Psoas muscle (tissue), 8 donors: ENCODE measurements around the gene FBXL7. TPM values are rescaled to one million over a fixed set of nuclear protein-coding genes. Genes with fewer than 3 reads are reported as not detected.

Experiments
- ATAC-seq, 4 donors: fragments of 200-7000 bp; cut with Tn5 transposase; one replicate each; pipeline ENCODE4 v1.9.1; 2020; ENCODE audit warnings: moderate library complexity in 3 of 4, mild to moderate bottlenecking in 2 of 4
- DNase-seq, 2 donors: peaks; one replicate each; pipeline ENCODE4 v3.0.0-alpha.2; 2020
- H3K27ac ChIP-seq: fragments of 200-600 bp; one replicate; pipeline ENCODE4 v1.8.0; 2022
- H3K27me3 ChIP-seq, 3 donors: fragments of 200-600 bp in 1 of 3; one replicate each; pipeline versions ENCODE4 v1.6.1 to v1.8.0; 2013 to 2022; ENCODE audit warnings: low read length in 2 of 3, mild to moderate bottlenecking in 2 of 3, moderate library complexity in 1 of 3; ENCODE audit not compliant: insufficient read depth in 3 of 3
- H3K36me3 ChIP-seq, 2 donors: fragments of 200-600 bp in 1 of 2; one replicate each; pipeline versions ENCODE4 v1.6.1 to v1.8.0; 2013 to 2022; ENCODE audit warnings: low read depth in 1 of 2, mild to moderate bottlenecking in 1 of 2, moderate library complexity in 1 of 2; ENCODE audit not compliant: insufficient read depth in 1 of 2
- H3K4me1 ChIP-seq: fragments of 200-600 bp; one replicate; pipeline ENCODE4 v1.8.0; 2022
- H3K4me3 ChIP-seq: fragments of 200-600 bp; one replicate; pipeline ENCODE4 v1.8.0; 2022; ENCODE audit warnings: mild to moderate bottlenecking
- H3K9me3 ChIP-seq: fragments of 200-600 bp; one replicate; pipeline ENCODE4 v1.8.0; 2022
- CTCF ChIP-seq: fragments of 200-600 bp; IDR thresholded peaks from one replicate; pipeline ENCODE4 v1.8.0; 2022; ENCODE audit warnings: antibody characterized with exemption
- WGBS, 3 donors: extraction: QIAGEN DNeasy Blood & Tissue Kit; methylation state at CpG; one replicate each; pipeline versions ENCODE4 v1.1.6 to v1.1.7; 2013; 5-methylcytosine and 5-hydroxymethylcytosine counted together
- intact Hi-C, 2 donors: fragments of 100-400 bp; cut with DNase I; formaldehyde crosslinking; loops; one replicate each; pipeline versions ENCODE4 v1.11.0 to v1.14.2; 2022
- polyA plus RNA-seq, 3 donors: library from polyadenylated mRNA; stranded (reverse); fragments of 200-250 nt; gene quantifications; one replicate each; pipeline ENCODE4 v1.2.3, GENCODE V29; 2013
- total RNA-seq, 4 donors: library from RNA; stranded (reverse); fragmentation: NEBNext Ultra II Directional in 2 of 4; extraction: Animal tissue kit (Norgen Biotek cat#: 25700) in 2 of 4; gene quantifications; one replicate each; pipeline versions ENCODE4 v1.2.1 to v1.2.4, GENCODE V29; 2021 to 2023
- donor health status: healthy with polysubstance abuse.
- donor health status: DM: no; HTN: no; CAD: no; lungs with moderate emphysema.
- donor health status: Bipolar disorder and iron deficiency.
- donor health status: healthy.
- donor health status: DM: yes; HTN: yes; CAD: no.
- donor health status: DM: no; HTN: no; CAD: no.
- donor health status: DM: no; HTN: no; CAD: no.
- donor health status: DM: yes; HTN: yes; CAD: no.

The FBXL7 gene
- total and polyA plus RNA-seq, 7 donors = 1.6 to 7.5 (median 2.6) TPM

- no peak overlapping the region for H3K27ac ChIP-seq
- WGBS, 3 donors = 97 to 100% (median 100%) methylated on average over 3 of the region's 3 CpGs
- no peaks in the 10 kb centered on the region for H3K27me3 ChIP-seq
- intact Hi-C loops = no loop called here
- no peaks in the 10 kb centered on the region for H3K9me3 ChIP-seq
- DNase-seq = no peak
- ATAC-seq = no peak
- no peaks in the 10 kb centered on the region for H3K4me1 ChIP-seq
- H3K4me3 ChIP-seq = no peak overlapping the region
- no peak for TF ChIP-seq CTCF
- no peaks in the 10 kb centered on the region for H3K36me3 ChIP-seq
These were observed 446.0 kb downstream of the FBXL7 start for GRCh38 chr5:15946026-15946425.

GRCh38 chr5:15948190-15948589 lies 448.2 kb downstream of the FBXL7 start:
- Histone ChIP-seq H3K9me3 (no peaks in the 10 kb centered on the region), H3K4me3 (no peak overlapping the region), H3K4me1 (no peaks in the 10 kb centered on the region), H3K27me3 (no peaks in the 10 kb centered on the region), H3K36me3 (no peaks in the 10 kb centered on the region), H3K27ac (no peak overlapping the region)
- intact Hi-C loops = no loop called here
- DNase-seq (no peak), ATAC-seq (no peak)
- no peak for TF ChIP-seq CTCF
- 54 to 68% (median 64%) methylated on average over 3 of the region's 3 CpGs for WGBS, 3 donors

GRCh38 chr5:15951126-15951525 lies 451.1 kb downstream of the FBXL7 start:
- intact Hi-C loops = no loop called here
- no peak for TF ChIP-seq CTCF
- Histone ChIP-seq H3K36me3 (no peaks in the 10 kb centered on the region), H3K9me3 (no peaks in the 10 kb centered on the region), H3K27me3 (no peaks in the 10 kb centered on the region), H3K27ac (no peak overlapping the region), H3K4me3 (no peak overlapping the region), H3K4me1 (no peaks in the 10 kb centered on the region)
- DNase-seq (no peak), ATAC-seq (no peak)
- 93 to 97% (median 96%) methylated on average over 3 of the region's 3 CpGs for WGBS, 3 donors

- Histone ChIP-seq H3K9me3 (no peaks in the 10 kb centered on the region), H3K4me1 (no peaks in the 10 kb centered on the region), H3K27ac (no peak overlapping the region), H3K36me3 (no peaks in the 10 kb centered on the region), H3K27me3 (no peaks in the 10 kb centered on the region), H3K4me3 (no peak overlapping the region)
- intact Hi-C loops = no loop called here
- no peak for TF ChIP-seq CTCF
- no peak for ATAC-seq
- WGBS, 3 donors = 96 to 97% (median 97%) methylated on average over 3 of the region's 3 CpGs
- DNase-seq = no peak
These were observed 451.6 kb downstream of the FBXL7 start for GRCh38 chr5:15951550-15951949.

GRCh38 chr5:15956622-15957021 lies 456.6 kb downstream of the FBXL7 start:
- H3K36me3 ChIP-seq = no peaks in the 10 kb centered on the region
- no peak for TF ChIP-seq CTCF
- H3K9me3 ChIP-seq = no peaks in the 10 kb centered on the region
- no peak overlapping the region for H3K4me3 ChIP-seq
- no peaks in the 10 kb centered on the region for H3K4me1 ChIP-seq
- WGBS, 3 donors = 93 to 94% (median 93%) methylated on average over 6 of the region's 6 CpGs
- ATAC-seq (no peak), DNase-seq (no peak)
- intact Hi-C loops = no loop called here
- no peaks in the 10 kb centered on the region for H3K27me3 ChIP-seq
- no peak overlapping the region for H3K27ac ChIP-seq
